ENCODE data around the gene HYOU1. TPM values are rescaled to one million over a fixed set of nuclear protein-coding genes. Genes with fewer than 3 reads are reported as not detected.
"Not testable (repeated sequence)": the region's sequence is repeated elsewhere in the genome, so short reads cannot be mapped to it uniquely, and the experiment has no call there.

HYOU1 gene
- total RNA-seq, result 68.4 TPM

- peak; percentile 96 to 99 (median 98) for DNase-seq (ENCODE audit: low read depth in 2 of 3, low spot score in 2 of 3)
Observed at GRCh38 chr11:119057000-119057769, at the start of gene HYOU1. Gene HYOU1, minus strand, starts transcription at chr11:119057205. Its CDS starts 1,045 bp downstream, at chr11:119056160.

- no peak for DNase-seq (ENCODE audit: low read depth in 2 of 3, low spot score in 2 of 3)
Observed at GRCh38 chr11:119103793-119104192, 46.8 kb upstream of the HYOU1 start.

GRCh38 chr11:119103161-119103664 is 46.2 kb upstream of the HYOU1 start:
- not testable (repeated sequence) for DNase-seq (ENCODE audit: low read depth in 2 of 3, low spot score in 2 of 3)

- peak; percentile 75 to 91 (median 88) for DNase-seq (ENCODE audit: low read depth in 2 of 3, low spot score in 2 of 3)
Observed at GRCh38 chr11:119101759-119102423, 44.9 kb upstream of the HYOU1 start, which contains the start of gene DPAGT1. Gene DPAGT1, minus strand, starts transcription at chr11:119101853. Its CDS starts 198 bp downstream, at chr11:119101655.

GRCh38 chr11:119100994-119101758 is 44.2 kb upstream of the HYOU1 start:
- DNase-seq (ENCODE audit: low read depth in 2 of 3, low spot score in 2 of 3), result no peak

GRCh38 chr11:119100246-119100970 is 43.4 kb upstream of the HYOU1 start:
- no peak for DNase-seq (ENCODE audit: low read depth in 2 of 3, low spot score in 2 of 3)

- peak in 1 of 3 donors; percentile 46 for DNase-seq (ENCODE audit: low read depth in 2 of 3, low spot score in 2 of 3)
Observed at GRCh38 chr11:119099711-119100110, 42.7 kb upstream of the HYOU1 start.

- peak; percentile 96 to 100 (median 99) for DNase-seq (ENCODE audit: low read depth in 2 of 3, low spot score in 2 of 3)
Observed at GRCh38 chr11:119095066-119095880, 38.3 kb upstream of the HYOU1 start.

- peak in 1 of 3 donors; percentile 84 for DNase-seq (ENCODE audit: low read depth in 2 of 3, low spot score in 2 of 3)
Observed at GRCh38 chr11:119094816-119095065, 37.7 kb upstream of the HYOU1 start.

GRCh38 chr11:119093942-119094815 is 37.2 kb upstream of the HYOU1 start:
- peak in 2 of 3 donors; percentile 36 to 60 for DNase-seq (ENCODE audit: low read depth in 2 of 3, low spot score in 2 of 3)

- DNase-seq (ENCODE audit: low read depth in 2 of 3, low spot score in 2 of 3), result no peak
Observed at GRCh38 chr11:119092880-119093842, 36.2 kb upstream of the HYOU1 start.

- DNase-seq (ENCODE audit: low read depth in 2 of 3, low spot score in 2 of 3), result no peak
Observed at GRCh38 chr11:119091966-119092879, 35.2 kb upstream of the HYOU1 start.

- DNase-seq (ENCODE audit: low read depth in 2 of 3, low spot score in 2 of 3), result no peak
Observed at GRCh38 chr11:119091178-119091577, 34.2 kb upstream of the HYOU1 start.

- no peak for DNase-seq (ENCODE audit: low read depth in 2 of 3, low spot score in 2 of 3)
Observed at GRCh38 chr11:119089319-119089718, 32.3 kb upstream of the HYOU1 start.

- DNase-seq (ENCODE audit: low read depth in 2 of 3, low spot score in 2 of 3), result no peak
Observed at GRCh38 chr11:119088406-119088805, 31.4 kb upstream of the HYOU1 start.

- DNase-seq (ENCODE audit: low read depth in 2 of 3, low spot score in 2 of 3), result peak in 2 of 3 donors; percentile 83 to 88
Observed at GRCh38 chr11:119087747-119088241, 30.8 kb upstream of the HYOU1 start.
